MCF 10A (cell line): ENCODE data around the gene MRPS27. TPM values are rescaled to one million over a fixed set of nuclear protein-coding genes. Genes with fewer than 3 reads are reported as not detected.

Experiments used
- BruUV-seq: library from RNA; stranded (reverse); fragments of 400-500 nt; replicated peaks from 2 replicates; lab custom pipeline; 2021; lab: Mats Ljungman, UMichigan
- CTCF ChIA-PET: fragments of 300-600 bp; sonication (Branson Sonifier 250); formaldehyde crosslinking; extraction: SDS; loops from one replicate; lab custom pipeline; 2021; ENCODE audit warnings: antibody characterized with exemption, inconsistent platforms; lab: Yijun Ruan, JAX
- POLR2A ChIA-PET: fragments of 300-600, 350-650 bp; sonication (Branson Sonifier 250); formaldehyde crosslinking; extraction: SDS; loops from one replicate; lab custom pipeline; 2020; ENCODE audit warnings: antibody characterized with exemption, inconsistent platforms; lab: Yijun Ruan, JAX
- DNase-seq: peaks from one replicate; pipeline ENCODE4 v3.0.0-alpha.2; 2018; ENCODE audit not compliant: unreplicated experiment
- H3K27ac Mint-ChIP-seq: one replicate; pipeline ENCODE4 v1.8.0; 2022; ENCODE audit warnings: mild to moderate bottlenecking, low read depth, mixed read lengths; ENCODE audit not compliant: unreplicated experiment
- H3K27me3 Mint-ChIP-seq: one replicate; pipeline ENCODE4 v1.8.0; 2022; ENCODE audit warnings: mixed read lengths; ENCODE audit not compliant: insufficient read depth, unreplicated experiment
- H3K36me3 Mint-ChIP-seq: one replicate; pipeline ENCODE4 v1.8.0; 2022; ENCODE audit warnings: mild to moderate bottlenecking, moderate library complexity, mixed read lengths; ENCODE audit not compliant: insufficient read depth, unreplicated experiment
- H3K4me1 Mint-ChIP-seq: one replicate; pipeline ENCODE4 v1.8.0; 2022; ENCODE audit warnings: mixed read lengths; ENCODE audit not compliant: insufficient read depth, unreplicated experiment
- H3K4me3 Mint-ChIP-seq: one replicate; pipeline ENCODE4 v1.8.0; 2022; ENCODE audit warnings: mild to moderate bottlenecking, moderate library complexity, mixed read lengths; ENCODE audit not compliant: unreplicated experiment
- H3K9me3 Mint-ChIP-seq: one replicate; pipeline ENCODE4 v1.8.0; 2022; ENCODE audit warnings: mixed read lengths; ENCODE audit not compliant: unreplicated experiment
- CTCF ChIP-seq: fragments of 200-600 bp; IDR thresholded peaks from one replicate; pipeline ENCODE4 v1.8.0; 2022; ENCODE audit warnings: antibody characterized with exemption, mild to moderate bottlenecking; ENCODE audit not compliant: unreplicated experiment
- intact Hi-C: fragments of 100-400 bp; cut with micrococcal nuclease; formaldehyde crosslinking; loops from 2 replicates; pipeline ENCODE4 v1.14.1; 2022
- total RNA-seq: library from RNA; stranded (reverse); gene quantifications from 2 replicates; pipeline ENCODE4 v1.2.3, GENCODE V29; 2022

Gene MRPS27
- total RNA-seq, 1 experiment from 2014 or later = 68.5 TPM

GRCh38 chr5:72237879-72238278 lies 82.2 kb downstream of the MRPS27 start:
- TF ChIP-seq CTCF = no peak
- ChIA-PET CTCF (interaction anchor here (0.6 to 1.4 kb wide), 3 partner anchors 71 to 570 kb away, joined by 3 to 4 read pairs (median 3); no protein-coding TSS in a partner anchor), POLR2A (interaction anchor here (0.5 to 1.1 kb wide), 2 partner anchors 11 to 608 kb away, joined by 3 read pairs; no protein-coding TSS in a partner anchor)
- intact Hi-C loops = no loop called here
- Mint-ChIP-seq H3K36me3 (peaks cover 18% of the 10 kb centered on the region), H3K27ac (peak overlapping the region; percentile 64), H3K4me1 (peaks cover 19% of the 10 kb centered on the region), H3K4me3 (no peak overlapping the region), H3K27me3 (no peaks in the 10 kb centered on the region), H3K9me3 (no peaks in the 10 kb centered on the region)
- no peak for DNase-seq
- BruUV-seq = no TSS peak

- Mint-ChIP-seq H3K9me3 (no peaks in the 10 kb centered on the region), H3K27me3 (no peaks in the 10 kb centered on the region), H3K27ac (peak overlapping the region; percentile 64), H3K4me1 (peaks cover 20% of the 10 kb centered on the region), H3K4me3 (no peak overlapping the region), H3K36me3 (peaks cover 19% of the 10 kb centered on the region)
- CTCF ChIA-PET = interaction anchor here (0.6 to 1.4 kb wide), 3 partner anchors 72 to 570 kb away, joined by 3 to 4 read pairs (median 3); no protein-coding TSS in a partner anchor
- POLR2A ChIA-PET = interaction anchor here (0.5 to 1.1 kb wide), 2 partner anchors 12 to 608 kb away, joined by 3 read pairs; no protein-coding TSS in a partner anchor
- no TSS peak for BruUV-seq
- no peak for DNase-seq
- intact Hi-C loops = no loop called here
- no peak for TF ChIP-seq CTCF
Measured at GRCh38 chr5:72237415-72237814, 82.6 kb downstream of the MRPS27 start.

- peaks cover 19% of the 10 kb centered on the region for H3K36me3 Mint-ChIP-seq
- peaks cover 23% of the 10 kb centered on the region for H3K4me1 Mint-ChIP-seq
- ChIA-PET CTCF (no interaction called here), POLR2A (interaction anchor here (0.8 to 3.9 kb wide), 2 partner anchors 12 to 466 kb away, joined by 3 to 28 read pairs; no protein-coding TSS in a partner anchor)
- TF ChIP-seq CTCF = no peak
- no peak for DNase-seq
- H3K27me3 Mint-ChIP-seq = no peaks in the 10 kb centered on the region
- no peak overlapping the region for H3K27ac Mint-ChIP-seq
- intact Hi-C loops = no loop called here
- no peaks in the 10 kb centered on the region for H3K9me3 Mint-ChIP-seq
- no TSS peak for BruUV-seq
- no peak overlapping the region for H3K4me3 Mint-ChIP-seq
Measured at GRCh38 chr5:72235725-72236124, 84.3 kb downstream of the MRPS27 start.

GRCh38 chr5:72234868-72235267 lies 85.2 kb downstream of the MRPS27 start:
- H3K9me3 Mint-ChIP-seq = no peaks in the 10 kb centered on the region
- no peaks in the 10 kb centered on the region for H3K27me3 Mint-ChIP-seq
- no peak for TF ChIP-seq CTCF
- no peak for DNase-seq
- CTCF ChIA-PET = interaction anchor here (0.6 to 1.2 kb wide), 2 partner anchors 73 to 102 kb away, joined by 5 read pairs; no protein-coding TSS in a partner anchor
- no peak overlapping the region for H3K27ac Mint-ChIP-seq
- no TSS peak for BruUV-seq
- H3K4me3 Mint-ChIP-seq = no peak overlapping the region
- intact Hi-C loops = no loop called here
- H3K36me3 Mint-ChIP-seq = peaks cover 25% of the 10 kb centered on the region
- peaks cover 23% of the 10 kb centered on the region for H3K4me1 Mint-ChIP-seq
- POLR2A ChIA-PET = interaction anchor here (0.7 to 3.9 kb wide), 9 partner anchors 9 to 640 kb away, joined by 3 to 28 read pairs (median 4); no protein-coding TSS in a partner anchor
